Caco-2 (cell line): Measurements from ENCODE around the gene KRT15. TPM values are rescaled to one million over a fixed set of nuclear protein-coding genes. Genes with fewer than 3 reads are reported as not detected.

Experiments used
- BruUV-seq: library from RNA; stranded (reverse); fragments of 400-500 nt; replicated peaks from 2 replicates; lab custom pipeline; 2021; lab: Mats Ljungman, UMichigan
- CTCF ChIA-PET: fragments of 300-600 bp; sonication (Branson Sonifier 250); formaldehyde crosslinking; loops from one replicate; lab custom pipeline; 2022; ENCODE audit warnings: antibody characterized with exemption; lab: Charles Lee
- POLR2A ChIA-PET: fragments of 300-600 bp; sonication (Branson Sonifier 250); formaldehyde crosslinking; loops from one replicate; lab custom pipeline; 2022; ENCODE audit warnings: antibody characterized with exemption; lab: Charles Lee
- DNase-seq, 2 experiments: peaks; one replicate each; pipeline versions ENCODE4 v3.0.0 to v3.0.0-alpha.2; 2020 to 2022
- H3K27me3 ChIP-seq: replicated peaks from 2 replicates; pipeline ENCODE4 v1.6.0; 2011; ENCODE audit warnings: low read length; ENCODE audit not compliant: control insufficient read depth, insufficient read depth
- H3K36me3 ChIP-seq: 2 replicates; pipeline ENCODE4 v1.5.1; 2011; ENCODE audit warnings: low read length; ENCODE audit not compliant: control insufficient read depth, insufficient read depth
- H3K4me1 ChIP-seq: fragments of 250-450 bp; sonication (Bioruptor Pico); 2 replicates; pipeline ENCODE4 v1.5.1; 2020; ENCODE audit warnings: mild to moderate bottlenecking
- H3K4me3 ChIP-seq: 2 replicates; pipeline ENCODE4 v1.5.1; 2011; ENCODE audit warnings: low read depth, mild to moderate bottlenecking, control low read depth, low read length
- H3K9me3 ChIP-seq: fragments of 250-450 bp; sonication (Bioruptor Pico); 2 replicates; pipeline ENCODE4 v1.5.1; 2020; ENCODE audit warnings: mild to moderate bottlenecking, moderate library complexity
- H3K27ac Mint-ChIP-seq: one replicate; pipeline ENCODE4 v1.8.0; 2022; ENCODE audit warnings: mixed read lengths; ENCODE audit not compliant: unreplicated experiment
- H3K27me3 Mint-ChIP-seq: one replicate; pipeline ENCODE4 v1.8.0; 2022; ENCODE audit warnings: mixed read lengths; ENCODE audit not compliant: insufficient read depth, unreplicated experiment
- H3K36me3 Mint-ChIP-seq: one replicate; pipeline ENCODE4 v1.8.0; 2022; ENCODE audit warnings: mild to moderate bottlenecking, mixed read lengths; ENCODE audit not compliant: insufficient read depth, unreplicated experiment
- H3K4me1 Mint-ChIP-seq: one replicate; pipeline ENCODE4 v1.8.0; 2022; ENCODE audit warnings: low read depth, mixed read lengths; ENCODE audit not compliant: unreplicated experiment
- H3K4me3 Mint-ChIP-seq: one replicate; pipeline ENCODE4 v1.8.0; 2022; ENCODE audit warnings: mild to moderate bottlenecking, moderate library complexity, mixed read lengths; ENCODE audit not compliant: unreplicated experiment
- H3K9me3 Mint-ChIP-seq: one replicate; pipeline ENCODE4 v1.8.0; 2022; ENCODE audit warnings: mixed read lengths; ENCODE audit not compliant: unreplicated experiment
- CTCF ChIP-seq, 2 experiments: fragments of 200-600 bp in 1 of 2; IDR thresholded peaks; 1 replicate in 1 of 2; 2 replicates in 1 of 2; pipeline versions ENCODE4 v1.5.1 to v1.8.0; 2011 to 2022; ENCODE audit warnings: antibody characterized with exemption in 1 of 2, control low read depth in 1 of 2, inconsistent platforms in 1 of 2, low read depth in 1 of 2, low read length in 1 of 2, mild to moderate bottlenecking in 1 of 2, moderate library complexity in 1 of 2; ENCODE audit not compliant: insufficient read depth in 1 of 2, severe bottlenecking in 1 of 2, unreplicated experiment in 1 of 2
- intact Hi-C: fragments of 100-400 bp; cut with micrococcal nuclease; formaldehyde crosslinking; loops from one replicate; pipeline ENCODE4 v1.10.0; 2022; ENCODE audit not compliant: unreplicated experiment
- total RNA-seq: library from RNA; stranded (reverse); gene quantifications from 2 replicates; pipeline ENCODE4 v1.2.3, GENCODE V29; 2022

Gene KRT15
- total RNA-seq, 1 experiment from 2014 or later: 5.3 TPM

GRCh38 chr17:41537614-41537954 is 18.9 kb upstream of the KRT15 start:
- no peak for TF ChIP-seq CTCF (IDR thresholded peaks at IDR 0.05; ENCODE audit: insufficient read depth in 1 of 2, low read depth in 1 of 2, low read length in 1 of 2, severe bottlenecking in 1 of 2, unreplicated experiment in 1 of 2)
- no TSS peak for BruUV-seq

GRCh38 chr17:41536741-41537613 is 18.3 kb upstream of the KRT15 start:
- intact Hi-C loops: loop anchor here (1.0 kb wide), 2 partner anchors 7 to 9 kb away; partner anchors contain the start of gene KRT19

More at GRCh38 chr17:41537614-41537954, 18.9 kb upstream of the KRT15 start:
- no peaks in the 10 kb centered on the region for H3K36me3 ChIP-seq
- H3K27ac Mint-ChIP-seq: peak overlapping the region; percentile 91
- no peaks in the 10 kb centered on the region for H3K9me3 ChIP-seq
- no peaks in the 10 kb centered on the region for H3K27me3 Mint-ChIP-seq
- CTCF ChIA-PET: interaction anchor here (0.7 to 1.5 kb wide), 3 partner anchors 11 to 111 kb away, joined by 4 to 10 read pairs (median 4); no protein-coding TSS in a partner anchor
- peaks cover 80% of the 10 kb centered on the region for H3K4me1 ChIP-seq
- no peak overlapping the region for H3K4me3 ChIP-seq
- H3K27me3 ChIP-seq: no peaks in the 10 kb centered on the region
- H3K9me3 Mint-ChIP-seq: no peaks in the 10 kb centered on the region
- POLR2A ChIA-PET: interaction anchor here (2.3 kb wide), 1 partner anchor 10 kb away, joined by 24 read pairs; the partner anchor contains the start of gene KRT19
- no peak overlapping the region for H3K4me3 Mint-ChIP-seq
- peaks cover 15% of the 10 kb centered on the region for H3K36me3 Mint-ChIP-seq
- H3K4me1 Mint-ChIP-seq: peaks cover 81% of the 10 kb centered on the region
- intact Hi-C loops: no loop called here
- peak in 1 of 2 experiments; percentile 30 for DNase-seq

More at GRCh38 chr17:41536741-41537613, 18.3 kb upstream of the KRT15 start:
- Mint-ChIP-seq H3K27ac (peak overlapping the region; percentile 91), H3K27me3 (no peaks in the 10 kb centered on the region), H3K36me3 (peaks cover 15% of the 10 kb centered on the region), H3K9me3 (no peaks in the 10 kb centered on the region), H3K4me1 (peaks cover 81% of the 10 kb centered on the region), H3K4me3 (peak overlapping the region; percentile 43)
- no peak for TF ChIP-seq CTCF (IDR thresholded peaks at IDR 0.05; ENCODE audit: insufficient read depth in 1 of 2, low read depth in 1 of 2, low read length in 1 of 2, severe bottlenecking in 1 of 2, unreplicated experiment in 1 of 2)
- CTCF ChIA-PET: interaction anchor here (0.6 to 1.5 kb wide), 8 partner anchors 9 to 680 kb away, joined by 3 to 13 read pairs (median 4); partner anchors contain the start of gene KRT19
- H3K4me1 ChIP-seq: peaks cover 75% of the 10 kb centered on the region
- no peak overlapping the region for H3K4me3 ChIP-seq
- H3K36me3 ChIP-seq: no peaks in the 10 kb centered on the region
- POLR2A ChIA-PET: interaction anchor here (1.5 to 2.3 kb wide), 3 partner anchors 8 to 9 kb away, joined by 6 to 24 read pairs (median 8); partner anchors contain the start of gene KRT19
- no peaks in the 10 kb centered on the region for H3K27me3 ChIP-seq
- no peak for DNase-seq
- H3K9me3 ChIP-seq: no peaks in the 10 kb centered on the region
- no TSS peak for BruUV-seq
